ENCODE measurements around the gene TUFT1.
"Not testable (repeated sequence)": the region's sequence is repeated elsewhere in the genome, so short reads cannot be mapped to it uniquely, and the experiment has no call there.

The TUFT1 gene

GRCh38 chr1:151512801-151513625, 27.1 kb upstream of the TUFT1 start:
- DNase-seq (ENCODE audit: low spot score) = no peak

GRCh38 chr1:151513626-151514121, 26.4 kb upstream of the TUFT1 start:
- DNase-seq (ENCODE audit: low spot score) = no peak

- no peak for DNase-seq (ENCODE audit: low spot score)
These were observed 25.7 kb upstream of the TUFT1 start for GRCh38 chr1:151514366-151514765.

GRCh38 chr1:151515265-151515664, 24.8 kb upstream of the TUFT1 start:
- DNase-seq (ENCODE audit: low spot score) = no peak

- DNase-seq (ENCODE audit: low spot score) = no peak
These were observed 24.0 kb upstream of the TUFT1 start for GRCh38 chr1:151516031-151516511.

DNA sequence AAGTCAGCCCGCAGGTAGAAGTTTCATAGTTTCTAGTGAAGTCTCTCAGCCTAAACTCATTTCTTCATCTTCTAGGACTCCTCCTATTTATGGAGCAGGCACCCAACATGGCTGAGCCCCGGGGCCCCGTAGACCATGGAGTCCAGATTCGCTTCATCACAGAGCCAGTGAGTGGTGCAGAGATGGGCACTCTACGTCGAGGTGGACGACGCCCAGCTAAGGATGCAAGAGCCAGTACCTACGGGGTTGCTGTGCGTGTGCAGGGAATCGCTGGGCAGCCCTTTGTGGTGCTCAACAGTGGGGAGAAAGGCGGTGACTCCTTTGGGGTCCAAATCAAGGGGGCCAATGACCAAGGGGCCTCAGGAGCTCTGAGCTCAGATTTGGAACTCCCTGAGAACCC, 21.7 kb upstream of the TUFT1 start:
- no peak for DNase-seq (ENCODE audit: low spot score)

GRCh38 chr1:151518936-151519335, 21.2 kb upstream of the TUFT1 start:
- DNase-seq (ENCODE audit: low spot score) = no peak

DNA sequence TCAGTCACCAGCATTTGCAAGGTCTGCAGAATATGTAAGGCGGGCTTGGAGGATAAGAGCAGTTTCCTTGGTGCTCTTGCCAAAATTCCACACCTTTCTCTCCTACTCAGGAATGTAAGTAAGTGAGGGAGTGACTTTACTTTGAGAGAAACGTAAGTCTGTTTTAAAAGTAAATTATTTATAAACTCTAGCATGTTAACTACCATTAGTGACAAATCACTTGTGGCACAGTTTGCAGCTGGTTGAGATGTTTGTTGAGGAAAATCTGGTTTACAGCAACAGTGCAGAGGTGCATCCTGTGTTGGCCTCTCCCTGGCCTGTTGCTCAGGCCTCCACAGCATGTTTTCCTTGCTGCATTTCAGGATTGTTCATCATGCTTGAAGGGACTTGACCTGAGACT, 20.4 kb upstream of the TUFT1 start:
- no peak for DNase-seq (ENCODE audit: low spot score)

GRCh38 chr1:151520359-151520758, 19.8 kb upstream of the TUFT1 start:
- no peak for DNase-seq (ENCODE audit: low spot score)

- DNase-seq (ENCODE audit: low spot score) = not testable (repeated sequence)
These were observed 17.7 kb upstream of the TUFT1 start for GRCh38 chr1:151522427-151522826.

DNA sequence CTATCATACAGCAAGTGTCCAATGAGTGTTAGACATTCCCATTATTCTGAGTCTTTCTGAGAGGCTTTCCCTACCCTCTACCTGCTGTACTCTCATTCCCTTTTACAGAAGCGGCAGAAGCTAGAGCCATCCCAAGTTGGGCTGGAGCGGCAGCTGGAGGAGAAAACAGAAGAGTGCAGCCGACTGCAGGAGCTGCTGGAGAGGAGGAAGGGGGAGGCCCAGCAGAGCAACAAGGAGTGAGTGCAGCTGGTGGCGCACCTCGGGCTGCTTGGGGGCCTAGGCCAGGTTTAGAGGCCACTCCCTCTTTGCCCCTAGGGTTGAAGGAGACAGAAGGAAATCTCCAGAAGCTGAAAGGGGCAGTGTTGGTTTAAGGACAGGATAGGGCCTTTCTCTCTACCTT, 16.8 kb upstream of the TUFT1 start:
- DNase-seq (ENCODE audit: low spot score) = no peak

DNA sequence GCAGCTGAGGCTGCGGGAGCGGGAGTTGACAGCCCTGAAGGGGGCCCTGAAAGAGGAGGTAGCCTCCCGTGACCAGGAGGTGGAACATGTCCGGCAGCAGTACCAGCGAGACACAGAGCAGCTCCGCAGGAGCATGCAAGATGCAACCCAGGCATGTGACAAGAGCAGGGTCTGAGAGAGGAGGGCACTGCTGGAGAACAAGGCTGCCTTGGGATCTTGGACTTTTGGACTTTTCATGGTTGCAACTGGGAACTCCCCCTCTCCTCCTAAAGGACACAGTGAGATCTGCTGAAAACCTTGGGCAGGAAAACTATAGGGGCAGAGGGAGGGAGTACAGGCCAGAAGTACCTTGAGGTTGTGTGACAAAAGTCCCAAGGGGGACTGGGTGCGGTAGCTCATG, 15.4 kb upstream of the TUFT1 start:
- DNase-seq (ENCODE audit: low spot score) = no peak

DNA sequence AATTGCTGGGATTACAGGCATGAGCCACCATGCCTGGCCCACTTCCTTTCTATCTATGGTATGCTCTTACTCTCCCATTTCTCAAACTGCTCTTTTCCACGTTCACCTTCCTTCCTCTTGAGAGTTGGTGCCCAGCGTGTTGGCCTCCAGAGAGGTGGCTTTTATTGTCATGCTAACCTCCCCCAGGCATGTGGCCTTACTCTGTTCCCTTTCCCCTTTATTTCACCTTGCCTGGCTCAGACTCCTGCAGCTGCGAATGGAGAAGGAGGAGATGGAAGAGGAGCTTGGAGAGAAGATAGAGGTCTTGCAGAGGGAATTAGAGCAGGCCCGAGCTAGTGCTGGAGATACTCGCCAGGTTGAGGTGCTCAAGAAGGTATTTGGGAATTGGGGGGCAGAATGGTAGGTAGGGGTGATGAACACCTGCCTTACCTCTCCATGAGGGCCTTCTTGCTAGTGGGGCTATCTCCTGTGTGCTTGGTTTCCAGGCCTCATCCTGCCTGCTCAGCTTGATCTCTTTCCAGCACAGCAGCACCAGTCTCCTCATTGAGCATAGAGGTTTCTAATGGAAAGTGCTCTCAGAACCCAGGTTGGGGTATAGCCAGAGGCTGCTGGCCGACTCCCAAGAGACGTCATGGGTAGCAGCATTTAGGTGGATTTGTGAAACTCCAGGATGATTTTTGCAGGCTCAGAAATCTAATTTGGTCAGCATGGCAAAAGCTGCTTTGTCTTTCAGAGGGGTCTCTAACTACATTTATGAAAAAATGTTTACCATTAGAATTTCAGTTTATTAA, 13.2 kb upstream of the TUFT1 start:
- no peak for DNase-seq (ENCODE audit: low spot score)

- DNase-seq (ENCODE audit: low spot score) = no peak
These were observed 10.9 kb upstream of the TUFT1 start for GRCh38 chr1:151529211-151529702.

- DNase-seq (ENCODE audit: low spot score) = no peak
These were observed 10.3 kb upstream of the TUFT1 start for GRCh38 chr1:151529781-151530180.

GRCh38 chr1:151530461-151530860, 9.6 kb upstream of the TUFT1 start:
- no peak for DNase-seq (ENCODE audit: low spot score)

GRCh38 chr1:151533870-151534269, 6.2 kb upstream of the TUFT1 start:
- DNase-seq (ENCODE audit: low spot score) = no peak

DNA sequence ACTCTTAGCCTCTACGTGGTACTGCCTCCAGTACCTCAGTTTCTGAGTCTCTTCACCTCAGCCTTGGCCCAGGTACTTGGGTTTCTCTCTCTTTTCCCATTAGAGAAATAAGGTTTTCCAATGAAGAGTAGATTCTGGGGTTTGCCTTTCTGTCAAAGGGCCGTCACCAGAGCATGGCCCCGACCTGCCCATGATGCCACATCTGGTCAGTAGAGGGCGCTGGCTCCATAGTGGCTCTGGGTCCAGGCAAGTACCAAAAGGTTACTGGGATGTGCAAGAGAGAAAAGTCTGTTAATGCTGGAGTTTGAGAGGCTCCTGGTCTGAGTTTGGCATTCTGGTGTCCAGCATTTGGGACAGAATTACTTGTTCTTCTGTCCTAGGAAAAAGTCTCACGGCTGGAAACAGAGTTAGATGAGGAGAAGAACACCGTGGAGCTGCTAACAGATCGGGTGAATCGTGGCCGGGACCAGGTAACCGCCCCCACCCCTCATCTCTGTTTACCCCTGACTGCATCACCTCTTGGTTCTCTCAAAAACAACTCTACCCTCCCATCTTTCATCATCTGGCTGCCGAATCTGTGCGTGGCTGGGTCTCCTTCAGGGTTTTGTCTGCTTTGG, 5.3 kb upstream of the TUFT1 start:
- peak; percentile 86 for DNase-seq (ENCODE audit: low spot score)

DNA sequence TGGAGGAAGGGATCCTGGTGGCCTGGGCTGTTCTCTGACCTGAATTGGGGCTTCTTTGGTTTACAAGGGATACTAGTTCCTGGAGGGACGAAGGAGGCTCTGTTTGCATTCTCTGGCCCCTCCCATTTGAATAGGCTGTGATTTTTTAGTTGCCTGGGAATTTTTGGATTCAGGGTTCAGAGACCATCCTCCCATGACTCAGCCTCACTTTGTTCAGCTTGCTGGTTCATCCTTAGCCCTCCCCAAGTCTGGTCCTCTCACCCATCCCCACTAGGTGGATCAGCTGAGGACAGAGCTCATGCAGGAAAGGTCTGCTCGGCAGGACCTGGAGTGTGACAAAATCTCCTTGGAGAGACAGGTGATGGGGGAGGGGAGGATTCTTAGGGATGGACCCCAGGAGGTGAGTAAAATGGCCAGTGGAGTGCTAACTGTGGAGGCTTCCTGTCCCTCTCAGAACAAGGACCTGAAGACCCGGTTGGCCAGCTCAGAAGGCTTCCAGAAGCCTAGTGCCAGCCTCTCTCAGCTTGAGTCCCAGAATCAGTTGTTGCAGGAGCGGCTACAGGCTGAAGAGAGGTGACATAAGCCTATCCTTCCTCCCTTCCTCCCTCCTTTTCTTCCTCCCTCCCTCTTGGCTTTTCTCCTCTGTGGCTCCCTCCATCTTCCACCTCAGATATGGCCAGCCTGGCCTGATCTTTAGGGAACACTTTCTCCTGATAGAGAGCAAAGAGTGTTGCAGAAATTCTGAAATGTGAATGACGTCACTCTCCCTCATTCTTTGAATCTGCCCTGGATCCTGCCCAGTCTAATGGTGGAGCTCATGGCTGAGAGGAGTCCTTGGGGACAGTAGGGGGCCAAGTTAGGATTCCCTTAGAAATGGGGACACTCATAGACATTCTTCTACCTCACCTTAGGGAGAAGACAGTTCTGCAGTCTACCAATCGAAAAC, 4.5 kb upstream of the TUFT1 start:
- DNase-seq (ENCODE audit: low spot score) = no peak

- DNase-seq (ENCODE audit: low spot score) = no peak
These were observed 3.6 kb upstream of the TUFT1 start for GRCh38 chr1:151536499-151536898.

- no peak for DNase-seq (ENCODE audit: low spot score)
These were observed 3.0 kb upstream of the TUFT1 start for GRCh38 chr1:151537112-151537511.

All from D341Med (cell line).